ENCODE results near the gene ATXN1.
"Not testable (repeated sequence)": the region's sequence is repeated elsewhere in the genome, so short reads cannot be mapped to it uniquely, and the experiment has no call there.

ATXN1 gene

DNA sequence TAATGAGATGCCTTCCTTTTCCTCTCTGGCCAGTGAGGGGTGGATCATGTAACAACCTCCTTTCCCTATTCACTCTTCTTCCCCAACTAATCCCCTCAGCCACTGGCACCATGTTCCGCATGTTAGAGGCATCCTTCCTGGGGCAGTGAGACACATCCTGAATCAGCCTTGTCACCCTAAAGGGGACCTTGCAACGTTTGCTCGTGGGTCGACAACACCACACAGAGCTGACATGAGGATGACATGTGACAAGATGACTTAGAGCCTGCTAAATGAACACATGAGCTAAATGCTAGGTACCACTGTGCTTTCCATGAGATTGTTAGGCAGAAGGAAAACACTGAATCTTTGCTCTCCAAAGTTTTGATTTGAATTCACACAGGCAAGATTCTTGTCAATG is 129.2 kb downstream of the ATXN1 start:
- Histone ChIP-seq H3K4me1 (ENCODE audit: control insufficient read depth, low read depth, low read length) (no peaks in the 10 kb centered on the region), H3K18ac (ENCODE audit: low read length) (no peak overlapping the region), H2BK15ac (replicated peaks; ENCODE audit: low read depth) (no peak overlapping the region), H2BK5ac (ENCODE audit: low read length) (no peak overlapping the region), H3K27me3 (ENCODE audit: insufficient read depth, low read length, poor library complexity) (no peaks in the 10 kb centered on the region), H3K79me1 (ENCODE audit: low read length) (no peaks in the 10 kb centered on the region), H3K4me3 (ENCODE audit: low read length) (no peak overlapping the region), H2AK5ac (ENCODE audit: low read length) (no peak overlapping the region), H4K5ac (ENCODE audit: low read length) (no peak overlapping the region), H4K8ac (ENCODE audit: low read depth, low read length) (no peak overlapping the region), H3K56ac (ENCODE audit: low read length) (no peak overlapping the region), H2BK120ac (ENCODE audit: low read depth, low read length) (no peak overlapping the region), H3K9ac (ENCODE audit: low read length) (no peak overlapping the region), H3K23ac (ENCODE audit: low read length) (no peak overlapping the region), H3K4me2 (ENCODE audit: low read length) (no peak overlapping the region), H3K27ac (ENCODE audit: low read depth, low read length) (no peak overlapping the region), H3K4ac (ENCODE audit: low read depth, low read length) (no peak overlapping the region), H3K79me2 (ENCODE audit: control insufficient read depth, insufficient read depth, low read length) (no peaks in the 10 kb centered on the region), H3K36me3 (ENCODE audit: control insufficient read depth, insufficient read depth, low read length) (no peaks in the 10 kb centered on the region)
- no peak for DNase-seq
- no CpG with 5 or more reads among the region's 4 CpGs for WGBS (ENCODE audit: extremely low coverage, insufficient coverage, low lambda C conversion rate)

- Histone ChIP-seq H3K36me3 (ENCODE audit: control insufficient read depth, insufficient read depth, low read length) (no peaks in the 10 kb centered on the region), H3K56ac (ENCODE audit: low read length) (no peak overlapping the region), H3K4ac (ENCODE audit: low read depth, low read length) (no peak overlapping the region), H3K79me1 (ENCODE audit: low read length) (no peaks in the 10 kb centered on the region), H4K5ac (ENCODE audit: low read length) (no peak overlapping the region), H3K27ac (ENCODE audit: low read depth, low read length) (no peak overlapping the region), H4K8ac (ENCODE audit: low read depth, low read length) (no peak overlapping the region), H2BK5ac (ENCODE audit: low read length) (no peak overlapping the region), H3K27me3 (ENCODE audit: insufficient read depth, low read length, poor library complexity) (peaks cover 2% of the 10 kb centered on the region), H3K9ac (ENCODE audit: low read length) (no peak overlapping the region), H3K18ac (ENCODE audit: low read length) (no peak overlapping the region), H3K4me2 (ENCODE audit: low read length) (no peak overlapping the region), H2AK5ac (ENCODE audit: low read length) (no peak overlapping the region), H3K4me3 (ENCODE audit: low read length) (no peak overlapping the region), H3K79me2 (ENCODE audit: control insufficient read depth, insufficient read depth, low read length) (no peaks in the 10 kb centered on the region), H3K23ac (ENCODE audit: low read length) (no peak overlapping the region), H3K4me1 (ENCODE audit: control insufficient read depth, low read depth, low read length) (no peaks in the 10 kb centered on the region), H2BK15ac (replicated peaks; ENCODE audit: low read depth) (no peak overlapping the region), H2BK120ac (ENCODE audit: low read depth, low read length) (no peak overlapping the region)
- no peak for DNase-seq
- no CpG with 5 or more reads among the region's 4 CpGs for WGBS (ENCODE audit: extremely low coverage, insufficient coverage, low lambda C conversion rate)
These were observed 131.1 kb downstream of the ATXN1 start for GRCh38 chr6:16630026-16630643.

DNA sequence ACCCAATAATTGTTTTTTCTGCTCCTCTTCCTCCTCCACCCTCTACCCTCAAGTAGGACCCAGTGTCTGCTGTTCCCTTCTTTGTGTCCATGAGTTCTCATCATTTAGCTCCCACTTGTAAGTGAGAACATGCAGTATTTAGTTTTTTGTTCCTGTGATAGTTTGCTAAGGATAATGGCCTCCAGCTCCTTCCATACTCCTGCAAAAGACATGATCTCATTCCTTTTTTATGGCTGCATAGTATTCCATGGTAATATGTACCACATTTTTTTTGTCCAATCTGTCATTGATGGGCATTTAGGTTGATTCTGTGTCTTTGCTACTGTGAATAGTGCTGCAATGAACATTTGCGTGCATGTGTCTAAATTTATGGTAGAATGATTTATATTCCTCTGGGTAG is 132.7 kb downstream of the ATXN1 start:
- not testable (repeated sequence) for H3K23ac ChIP-seq (ENCODE audit: low read length); H3K4me3 ChIP-seq (ENCODE audit: low read length); H2BK120ac ChIP-seq (ENCODE audit: low read depth, low read length); DNase-seq; H3K27ac ChIP-seq (ENCODE audit: low read depth, low read length); H3K27me3 ChIP-seq (ENCODE audit: insufficient read depth, low read length, poor library complexity); H2AK5ac ChIP-seq (ENCODE audit: low read length); H2BK15ac ChIP-seq (replicated peaks; ENCODE audit: low read depth); H3K4ac ChIP-seq (ENCODE audit: low read depth, low read length); H3K4me1 ChIP-seq (ENCODE audit: control insufficient read depth, low read depth, low read length); H3K9ac ChIP-seq (ENCODE audit: low read length); H3K79me2 ChIP-seq (ENCODE audit: control insufficient read depth, insufficient read depth, low read length); H4K5ac ChIP-seq (ENCODE audit: low read length); H4K8ac ChIP-seq (ENCODE audit: low read depth, low read length); H3K18ac ChIP-seq (ENCODE audit: low read length); H3K36me3 ChIP-seq (ENCODE audit: control insufficient read depth, insufficient read depth, low read length); H3K56ac ChIP-seq (ENCODE audit: low read length); H2BK5ac ChIP-seq (ENCODE audit: low read length); H3K79me1 ChIP-seq (ENCODE audit: low read length); H3K4me2 ChIP-seq (ENCODE audit: low read length)
- WGBS (ENCODE audit: extremely low coverage, insufficient coverage, low lambda C conversion rate), result no CpG with 5 or more reads among the region's 1 CpG

- Histone ChIP-seq H2BK120ac (ENCODE audit: low read depth, low read length) (no peak overlapping the region), H4K5ac (ENCODE audit: low read length) (no peak overlapping the region), H3K36me3 (ENCODE audit: control insufficient read depth, insufficient read depth, low read length) (no peaks in the 10 kb centered on the region), H3K4me1 (ENCODE audit: control insufficient read depth, low read depth, low read length) (no peaks in the 10 kb centered on the region), H3K4ac (ENCODE audit: low read depth, low read length) (no peak overlapping the region), H3K23ac (ENCODE audit: low read length) (no peak overlapping the region), H2AK5ac (ENCODE audit: low read length) (no peak overlapping the region), H3K27me3 (ENCODE audit: insufficient read depth, low read length, poor library complexity) (peaks cover 2% of the 10 kb centered on the region), H4K8ac (ENCODE audit: low read depth, low read length) (no peak overlapping the region), H3K4me3 (ENCODE audit: low read length) (no peak overlapping the region), H3K4me2 (ENCODE audit: low read length) (no peak overlapping the region), H2BK5ac (ENCODE audit: low read length) (no peak overlapping the region), H3K79me2 (ENCODE audit: control insufficient read depth, insufficient read depth, low read length) (no peaks in the 10 kb centered on the region), H3K79me1 (ENCODE audit: low read length) (no peaks in the 10 kb centered on the region), H3K56ac (ENCODE audit: low read length) (no peak overlapping the region), H3K9ac (ENCODE audit: low read length) (no peak overlapping the region), H2BK15ac (replicated peaks; ENCODE audit: low read depth) (no peak overlapping the region), H3K27ac (ENCODE audit: low read depth, low read length) (no peak overlapping the region), H3K18ac (ENCODE audit: low read length) (no peak overlapping the region)
- no CpG with 5 or more reads among the region's 2 CpGs for WGBS (ENCODE audit: extremely low coverage, insufficient coverage, low lambda C conversion rate)
- no peak for DNase-seq
These were observed 134.6 kb downstream of the ATXN1 start for GRCh38 chr6:16626650-16627049.

GRCh38 chr6:16625291-16626265 is 135.7 kb downstream of the ATXN1 start:
- Histone ChIP-seq H3K9ac (ENCODE audit: low read length) (no peak overlapping the region), H3K4ac (ENCODE audit: low read depth, low read length) (no peak overlapping the region), H3K4me2 (ENCODE audit: low read length) (no peak overlapping the region), H3K27ac (ENCODE audit: low read depth, low read length) (no peak overlapping the region), H2BK120ac (ENCODE audit: low read depth, low read length) (no peak overlapping the region), H3K23ac (ENCODE audit: low read length) (no peak overlapping the region), H3K36me3 (ENCODE audit: control insufficient read depth, insufficient read depth, low read length) (no peaks in the 10 kb centered on the region), H2BK5ac (ENCODE audit: low read length) (no peak overlapping the region), H3K56ac (ENCODE audit: low read length) (no peak overlapping the region), H4K5ac (ENCODE audit: low read length) (no peak overlapping the region), H4K8ac (ENCODE audit: low read depth, low read length) (no peak overlapping the region), H3K4me3 (ENCODE audit: low read length) (no peak overlapping the region), H3K79me2 (ENCODE audit: control insufficient read depth, insufficient read depth, low read length) (no peaks in the 10 kb centered on the region), H2AK5ac (ENCODE audit: low read length) (no peak overlapping the region), H2BK15ac (replicated peaks; ENCODE audit: low read depth) (no peak overlapping the region), H3K27me3 (ENCODE audit: insufficient read depth, low read length, poor library complexity) (peaks cover 2% of the 10 kb centered on the region), H3K18ac (ENCODE audit: low read length) (no peak overlapping the region), H3K79me1 (ENCODE audit: low read length) (no peaks in the 10 kb centered on the region), H3K4me1 (ENCODE audit: control insufficient read depth, low read depth, low read length) (no peaks in the 10 kb centered on the region)
- no CpG with 5 or more reads among the region's 10 CpGs for WGBS (ENCODE audit: extremely low coverage, insufficient coverage, low lambda C conversion rate)
- DNase-seq, result no peak
